Measurements from ENCODE around the gene COL27A1. TPM values are rescaled to one million over a fixed set of nuclear protein-coding genes. Genes with fewer than 3 reads are reported as not detected.

Gene COL27A1
- total and polyA plus RNA-seq, 2 experiments from 2014 or later: 44.6 to 47.0 TPM

GRCh38 chr9:114151426-114151956 lies 3.8 kb upstream of the COL27A1 start:
- Histone ChIP-seq H3K4me1 (ENCODE audit: insufficient read depth) (peaks cover 14% of the 10 kb centered on the region), H3K9me3 (ENCODE audit: low read depth) (no peaks in the 10 kb centered on the region), H3K27me3 (no peaks in the 10 kb centered on the region), H3K36me3 (replicated peaks; ENCODE audit: insufficient read depth, low read depth) (no peaks in the 10 kb centered on the region), H4K20me1 (ENCODE audit: insufficient read depth, poor library complexity, severe bottlenecking) (no peaks in the 10 kb centered on the region), H3K27ac (no peak overlapping the region), H3K4me2 (no peak overlapping the region), H3K79me2 (peaks cover 8% of the 10 kb centered on the region), H3K9me2 (replicated peaks; ENCODE audit: insufficient read depth) (no peaks in the 10 kb centered on the region), H3K4me3 (no peak overlapping the region), H2AFZ (no peak overlapping the region)
- 86% methylated on average over 5 of the region's 5 CpGs for WGBS (ENCODE audit: low lambda C conversion rate, missing lambda C conversion rate)
- TF ChIP-seq CTCF (IDR thresholded peaks at IDR 0.05; ENCODE audit: poor library complexity) (no peak), EZH2 (IDR thresholded peaks at IDR 0.05; ENCODE audit: borderline replicate concordance) (no peak), EZH2phosphoT487 (IDR thresholded peaks at IDR 0.05; ENCODE audit: low read depth, severe bottlenecking, unreplicated experiment) (no peak)
- DNase-seq (ENCODE audit: low spot score): no peak

DNA sequence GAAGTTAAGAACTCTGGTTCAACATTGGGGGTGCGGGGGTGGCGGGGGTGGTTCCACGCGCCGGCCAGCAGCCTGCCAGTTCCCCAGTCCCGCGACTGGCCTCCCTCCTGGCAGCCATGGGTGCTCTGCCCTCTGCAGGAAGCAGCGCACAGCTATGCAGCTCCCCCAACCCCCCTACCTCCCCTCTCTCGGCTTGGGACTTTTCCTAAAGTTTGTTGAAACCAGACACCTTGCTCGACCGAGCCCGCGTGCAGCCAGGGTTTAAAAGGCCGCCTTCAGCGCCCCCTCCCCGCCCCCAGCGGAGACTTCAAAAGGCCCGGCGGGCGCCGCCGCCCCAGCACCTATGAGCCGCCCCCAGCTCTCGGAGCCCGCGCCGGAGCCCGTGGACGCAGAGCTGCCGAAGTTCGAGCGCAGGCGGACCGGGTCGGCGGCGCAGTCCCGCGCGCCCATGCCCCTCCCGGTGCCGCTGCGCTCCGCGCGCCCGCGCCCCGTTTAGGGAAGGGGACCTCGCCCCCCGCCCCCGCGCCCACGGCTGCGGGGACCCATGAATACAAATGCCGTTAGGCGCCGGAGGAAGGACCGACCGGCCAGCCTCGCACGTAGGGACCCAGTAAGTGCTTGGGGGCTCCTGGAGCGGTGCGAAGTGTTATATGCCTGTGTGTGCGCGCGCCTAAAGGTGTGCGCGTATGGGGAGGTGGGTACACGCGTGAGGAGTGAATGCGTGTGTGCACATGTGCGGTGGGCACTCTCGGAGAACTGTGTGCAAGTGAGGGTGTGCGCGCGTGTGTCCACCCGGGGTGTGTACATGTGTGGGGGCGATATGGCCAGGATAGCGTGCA lies 1.4 kb upstream of the COL27A1 start:
- no peaks in the 10 kb centered on the region for H3K9me2 ChIP-seq (replicated peaks; ENCODE audit: insufficient read depth)
- peaks cover 29% of the 10 kb centered on the region for H3K79me2 ChIP-seq
- WGBS (ENCODE audit: low lambda C conversion rate, missing lambda C conversion rate): 2% methylated on average over 62 of the region's 80 CpGs
- no peaks in the 10 kb centered on the region for H3K9me3 ChIP-seq (ENCODE audit: low read depth)
- peaks cover 37% of the 10 kb centered on the region for H3K4me1 ChIP-seq (ENCODE audit: insufficient read depth)
- no peaks in the 10 kb centered on the region for H3K36me3 ChIP-seq (replicated peaks; ENCODE audit: insufficient read depth, low read depth)
- peak; percentile 79 for DNase-seq (ENCODE audit: low spot score)
- no peak for TF ChIP-seq EZH2phosphoT487 (IDR thresholded peaks at IDR 0.05; ENCODE audit: low read depth, severe bottlenecking, unreplicated experiment)
- TF ChIP-seq CTCF (IDR thresholded peaks at IDR 0.05; ENCODE audit: poor library complexity): peak; percentile 61
- TF ChIP-seq EZH2 (IDR thresholded peaks at IDR 0.05; ENCODE audit: borderline replicate concordance): no peak
- peak overlapping the region; percentile 71 for H2AFZ ChIP-seq
- no peaks in the 10 kb centered on the region for H3K27me3 ChIP-seq
- peak overlapping the region; percentile 88 for H3K4me2 ChIP-seq
- H4K20me1 ChIP-seq (ENCODE audit: insufficient read depth, poor library complexity, severe bottlenecking): peaks cover 12% of the 10 kb centered on the region
- peak overlapping the region; percentile 55 for H3K4me3 ChIP-seq
- H3K27ac ChIP-seq: no peak overlapping the region

- no peak for TF ChIP-seq EZH2phosphoT487 (IDR thresholded peaks at IDR 0.05; ENCODE audit: low read depth, severe bottlenecking, unreplicated experiment)
- TF ChIP-seq CTCF (IDR thresholded peaks at IDR 0.05; ENCODE audit: poor library complexity): no peak
- TF ChIP-seq EZH2 (IDR thresholded peaks at IDR 0.05; ENCODE audit: borderline replicate concordance): no peak
- Histone ChIP-seq H3K27ac (no peak overlapping the region), H3K36me3 (replicated peaks; ENCODE audit: insufficient read depth, low read depth) (no peaks in the 10 kb centered on the region), H2AFZ (no peak overlapping the region), H3K79me2 (peaks cover 36% of the 10 kb centered on the region), H3K27me3 (no peaks in the 10 kb centered on the region), H3K4me2 (peak overlapping the region; percentile 88), H3K9me2 (replicated peaks; ENCODE audit: insufficient read depth) (no peaks in the 10 kb centered on the region), H4K20me1 (ENCODE audit: insufficient read depth, poor library complexity, severe bottlenecking) (peaks cover 14% of the 10 kb centered on the region), H3K9me3 (ENCODE audit: low read depth) (no peaks in the 10 kb centered on the region), H3K4me3 (peak overlapping the region; percentile 55), H3K4me1 (ENCODE audit: insufficient read depth) (peaks cover 44% of the 10 kb centered on the region)
- no peak for DNase-seq (ENCODE audit: low spot score)
- WGBS (ENCODE audit: low lambda C conversion rate, missing lambda C conversion rate): 4% methylated on average over 23 of the region's 23 CpGs
Observed at GRCh38 chr9:114154600-114155102, 686 bp upstream of the COL27A1 start.
